ENCODE data around the gene PTPRO. TPM values are rescaled to one million over a fixed set of nuclear protein-coding genes. Genes with fewer than 3 reads are reported as not detected.

Gene PTPRO
- total and polyA plus RNA-seq, 8 donors, result 0.35 to 11.6 (median 0.68) TPM; not detected in 3

GRCh38 chr12:15469356-15469755 is 147.0 kb downstream of the PTPRO start:
- no peak overlapping the region for H3K27ac ChIP-seq
- H3K27me3 ChIP-seq, result no peaks in the 10 kb centered on the region
- no peaks in the 10 kb centered on the region for H3K4me1 ChIP-seq
- no peak overlapping the region for H3K4me3 ChIP-seq
- no peak for TF ChIP-seq POLR2AphosphoS5 (IDR thresholded peaks at IDR 0.05)
- TF ChIP-seq, protein P1, sequence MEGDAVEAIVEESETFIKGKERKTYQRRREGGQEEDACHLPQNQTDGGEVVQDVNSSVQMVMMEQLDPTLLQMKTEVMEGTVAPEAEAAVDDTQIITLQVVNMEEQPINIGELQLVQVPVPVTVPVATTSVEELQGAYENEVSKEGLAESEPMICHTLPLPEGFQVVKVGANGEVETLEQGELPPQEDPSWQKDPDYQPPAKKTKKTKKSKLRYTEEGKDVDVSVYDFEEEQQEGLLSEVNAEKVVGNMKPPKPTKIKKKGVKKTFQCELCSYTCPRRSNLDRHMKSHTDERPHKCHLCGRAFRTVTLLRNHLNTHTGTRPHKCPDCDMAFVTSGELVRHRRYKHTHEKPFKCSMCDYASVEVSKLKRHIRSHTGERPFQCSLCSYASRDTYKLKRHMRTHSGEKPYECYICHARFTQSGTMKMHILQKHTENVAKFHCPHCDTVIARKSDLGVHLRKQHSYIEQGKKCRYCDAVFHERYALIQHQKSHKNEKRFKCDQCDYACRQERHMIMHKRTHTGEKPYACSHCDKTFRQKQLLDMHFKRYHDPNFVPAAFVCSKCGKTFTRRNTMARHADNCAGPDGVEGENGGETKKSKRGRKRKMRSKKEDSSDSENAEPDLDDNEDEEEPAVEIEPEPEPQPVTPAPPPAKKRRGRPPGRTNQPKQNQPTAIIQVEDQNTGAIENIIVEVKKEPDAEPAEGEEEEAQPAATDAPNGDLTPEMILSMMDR (IDR thresholded peaks at IDR 0.05), result no peak
- no peak for TF ChIP-seq POLR2A (IDR thresholded peaks at IDR 0.05)
- TF ChIP-seq EP300 (IDR thresholded peaks at IDR 0.05), result no peak
- DNase-seq, result no peak
- intact Hi-C loops (cut with DNase I; ENCODE audit: low total_unique reads), result no loop called here
- 62 to 70% (median 67%) methylated on average over 4 of the region's 4 CpGs for WGBS, 5 donors
- no peaks in the 10 kb centered on the region for H3K36me3 ChIP-seq
- no peaks in the 10 kb centered on the region for H3K9me3 ChIP-seq

GRCh38 chr12:15472036-15472435 is 149.7 kb downstream of the PTPRO start:
- intact Hi-C loops (cut with DNase I; ENCODE audit: low total_unique reads), result no loop called here
- Histone ChIP-seq H3K27ac (no peak overlapping the region), H3K9me3 (no peaks in the 10 kb centered on the region), H3K36me3 (no peaks in the 10 kb centered on the region), H3K27me3 (no peaks in the 10 kb centered on the region), H3K4me3 (no peak overlapping the region), H3K4me1 (no peaks in the 10 kb centered on the region)
- 33 to 89% (median 62%) methylated on average over 2 of the region's 2 CpGs for WGBS, 5 donors
- TF ChIP-seq, protein P1 (IDR thresholded peaks at IDR 0.05), result no peak
- TF ChIP-seq POLR2AphosphoS5 (IDR thresholded peaks at IDR 0.05) (no peak), EP300 (IDR thresholded peaks at IDR 0.05) (no peak), POLR2A (IDR thresholded peaks at IDR 0.05) (no peak)
- no peak for DNase-seq

GRCh38 chr12:15474766-15475165 is 152.5 kb downstream of the PTPRO start:
- 83 to 91% (median 86%) methylated on average over 6 of the region's 6 CpGs for WGBS, 5 donors
- no peaks in the 10 kb centered on the region for H3K9me3 ChIP-seq
- H3K27me3 ChIP-seq, result no peaks in the 10 kb centered on the region
- H3K4me3 ChIP-seq, result no peak overlapping the region
- DNase-seq, result no peak
- H3K36me3 ChIP-seq, result no peaks in the 10 kb centered on the region
- TF ChIP-seq, protein P1 (IDR thresholded peaks at IDR 0.05), result no peak
- no peaks in the 10 kb centered on the region for H3K4me1 ChIP-seq
- H3K27ac ChIP-seq, result no peak overlapping the region
- intact Hi-C loops (cut with DNase I; ENCODE audit: low total_unique reads), result no loop called here

DNA sequence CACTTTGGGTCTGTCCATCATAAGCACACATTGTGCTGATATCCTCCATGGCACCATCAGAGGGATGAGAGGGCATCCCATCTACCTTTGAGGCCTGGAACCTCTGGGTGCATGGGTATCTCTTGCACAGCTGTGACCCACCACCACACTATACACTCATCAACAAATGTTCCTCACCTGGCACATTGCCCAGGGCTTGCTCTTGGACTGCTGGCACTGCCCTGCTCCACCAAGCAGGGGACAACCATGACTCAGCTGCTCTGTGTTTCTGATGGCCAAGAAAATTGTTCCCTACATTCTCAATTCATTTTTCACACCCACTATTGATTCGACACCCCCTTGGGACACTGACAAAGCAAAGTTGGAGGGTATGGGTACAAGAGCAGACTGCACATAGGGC is 155.5 kb downstream of the PTPRO start:
- DNase-seq, result no peak
- H3K4me1 ChIP-seq, result no peaks in the 10 kb centered on the region
- no peak overlapping the region for H3K4me3 ChIP-seq
- H3K9me3 ChIP-seq, result no peaks in the 10 kb centered on the region
- TF ChIP-seq, protein P1 (IDR thresholded peaks at IDR 0.05), result no peak
- no peak for TF ChIP-seq EP300 (IDR thresholded peaks at IDR 0.05)
- TF ChIP-seq POLR2AphosphoS5 (IDR thresholded peaks at IDR 0.05), result no peak
- no peak for TF ChIP-seq POLR2A (IDR thresholded peaks at IDR 0.05)
- no peaks in the 10 kb centered on the region for H3K36me3 ChIP-seq
- no peak overlapping the region for H3K27ac ChIP-seq
- 83 to 100% (median 90%) methylated on average over 1 of the region's 1 CpG for WGBS, 5 donors
- H3K27me3 ChIP-seq, result no peaks in the 10 kb centered on the region
- intact Hi-C loops (cut with DNase I; ENCODE audit: low total_unique reads), result no loop called here
